CD4-positive, alpha-beta T cell treated with Interleukin-6 at 100 ng/mL for 8 hours (primary cell): ENCODE data around the gene VMO1.
"Not testable (repeated sequence)": the region's sequence is repeated elsewhere in the genome, so short reads cannot be mapped to it uniquely, and the experiment has no call there.

Experiments used
- DNase-seq: peaks from one replicate; pipeline ENCODE4 v3.0.0-alpha.2; 2020; ENCODE audit warnings: mixed read lengths, low spot score

VMO1 gene

GRCh38 chr17:4786106-4786511, at the start of gene VMO1:
TSS of gene VMO1 (minus strand) at chr17:4786364. CDS start at chr17:4786352, 12 bp downstream.
- no peak for DNase-seq

- no peak for DNase-seq
These were observed 48.5 kb upstream of the VMO1 start for GRCh38 chr17:4834681-4835020.

GRCh38 chr17:4833941-4834680, 47.9 kb upstream of the VMO1 start:
- no peak for DNase-seq

- DNase-seq: peak; percentile 90
These were observed 47.2 kb upstream of the VMO1 start, which contains the start of gene MINK1 for GRCh38 chr17:4833178-4833940. TSS of gene MINK1 (plus strand) at chr17:4833340. CDS start at chr17:4833584, 244 bp downstream.

- DNase-seq: not testable (repeated sequence)
These were observed 46.6 kb upstream of the VMO1 start for GRCh38 chr17:4832829-4833177.

- DNase-seq: no peak
These were observed 41.2 kb upstream of the VMO1 start for GRCh38 chr17:4827399-4827798.

GRCh38 chr17:4823373-4824089, 37.4 kb upstream of the VMO1 start:
- no peak for DNase-seq

GRCh38 chr17:4822835-4823234, 36.7 kb upstream of the VMO1 start:
- DNase-seq: no peak

- DNase-seq: no peak
These were observed 32.1 kb upstream of the VMO1 start for GRCh38 chr17:4818276-4818675.

- DNase-seq: no peak
These were observed 30.7 kb upstream of the VMO1 start for GRCh38 chr17:4816826-4817225.

- DNase-seq: no peak
These were observed 29.0 kb upstream of the VMO1 start for GRCh38 chr17:4815043-4815675.

GRCh38 chr17:4812690-4813089, 26.5 kb upstream of the VMO1 start:
- no peak for DNase-seq

GRCh38 chr17:4811471-4811870, 25.3 kb upstream of the VMO1 start:
- no peak for DNase-seq

- DNase-seq: no peak
These were observed 24.6 kb upstream of the VMO1 start for GRCh38 chr17:4810696-4811290.

GRCh38 chr17:4808378-4808767, 22.2 kb upstream of the VMO1 start:
- DNase-seq: no peak

GRCh38 chr17:4807605-4808377, 21.6 kb upstream of the VMO1 start:
- no peak for DNase-seq

- DNase-seq: peak; percentile 86
These were observed 20.8 kb upstream of the VMO1 start, which contains the start of gene PLD2 for GRCh38 chr17:4806777-4807604. TSS of gene PLD2 (plus strand) at chr17:4807152. CDS start at chr17:4807773, 621 bp downstream.

GRCh38 chr17:4806456-4806776, 20.3 kb upstream of the VMO1 start:
- DNase-seq: no peak

GRCh38 chr17:4802228-4802627, 16.1 kb upstream of the VMO1 start, which contains the start of gene C17orf114:
TSS of gene C17orf114 (minus strand) at chr17:4802328.
- no peak for DNase-seq

GRCh38 chr17:4800462-4801196, 14.5 kb upstream of the VMO1 start:
- DNase-seq: no peak
